Measurements from ENCODE around the gene MACROD2. TPM values are rescaled to one million over a fixed set of nuclear protein-coding genes. Genes with fewer than 3 reads are reported as not detected.

MACROD2 gene
- total and polyA plus RNA-seq, 2 of the 4 experiments (the other 2 are of a cell fraction) = not detected

GRCh38 chr20:14865731-14866130 lies 870.4 kb downstream of the MACROD2 start:
- no peak overlapping the region for H2AK5ac ChIP-seq (ENCODE audit: low read depth, low read length)
- intact Hi-C loops (cut with micrococcal nuclease) = no loop called here
- H4K91ac ChIP-seq (ENCODE audit: insufficient read depth, low read depth, low read length) = no peak overlapping the region
- in situ Hi-C loops (cut with MboI; ENCODE audit: low sequenced_read_pairs) = no loop called here
- no peak overlapping the region for H3K9ac ChIP-seq (ENCODE audit: low read depth, low read length)
- no peak overlapping the region for H3K4me2 ChIP-seq (ENCODE audit: low read depth, low read length)
- no peak overlapping the region for H3K14ac ChIP-seq (replicated peaks; ENCODE audit: low read depth, low read length)
- H3K27me3 ChIP-seq (ENCODE audit: control insufficient read depth, insufficient read depth, low read length) = no peaks in the 10 kb centered on the region
- CTCF ChIA-PET = no interaction called here
- no peak overlapping the region for H3K4me3 ChIP-seq (ENCODE audit: insufficient read depth, low read depth, low read length)
- H3K9me1 ChIP-seq (ENCODE audit: insufficient read depth, low read length) = no peaks in the 10 kb centered on the region
- no peak overlapping the region for H2BK15ac ChIP-seq (ENCODE audit: low read depth, low read length)
- H2AFZ ChIP-seq (replicated peaks; ENCODE audit: low read length, poor library complexity) = no peak overlapping the region
- no peaks in the 10 kb centered on the region for H3K4me1 ChIP-seq (ENCODE audit: control insufficient read depth, insufficient read depth, low read length)
- no peak overlapping the region for H2BK5ac ChIP-seq (ENCODE audit: low read depth, low read length, poor library complexity, severe bottlenecking)
- no peak overlapping the region for H4K8ac ChIP-seq (ENCODE audit: low read depth in 2 of 2, low read length in 2 of 2)
- H3K23ac ChIP-seq (ENCODE audit: low read depth, low read length) = no peak overlapping the region
- H2BK120ac ChIP-seq (ENCODE audit: low read depth, low read length) = no peak overlapping the region
- DNase-seq (no peak), ATAC-seq (ENCODE audit: low read depth) (no peak)
- H2BK20ac ChIP-seq (ENCODE audit: low read depth, low read length) = no peak overlapping the region
- no TSS peak for BruUV-seq (replicated peaks)
- no peak overlapping the region for H3K27ac ChIP-seq (ENCODE audit: insufficient read depth, low read length)
- no peaks in the 10 kb centered on the region for H3K9me3 ChIP-seq (ENCODE audit: control insufficient read depth, insufficient read depth, low read length)
- no peak overlapping the region for H3K56ac ChIP-seq (ENCODE audit: extremely low read depth, insufficient read depth, low read length)
- no peaks in the 10 kb centered on the region for H4K20me1 ChIP-seq (ENCODE audit: insufficient read depth, low read length)
- no peak overlapping the region for H3K18ac ChIP-seq (ENCODE audit: low read depth, low read length)
- no peaks in the 10 kb centered on the region for H3K79me1 ChIP-seq (ENCODE audit: low read depth in 1 of 2, low read length in 2 of 2)
- H3K4ac ChIP-seq (ENCODE audit: low read depth, low read length) = no peak overlapping the region
- H3K36me3 ChIP-seq (ENCODE audit: control insufficient read depth, insufficient read depth, low read length) = no peaks in the 10 kb centered on the region
- POLR2A ChIA-PET (ENCODE audit: unreplicated experiment) = no interaction called here
- no peak overlapping the region for H2AK9ac ChIP-seq (replicated peaks; ENCODE audit: low read depth, low read length, poor library complexity)
- TF ChIP-seq ELK1 (IDR thresholded peaks at IDR 0.05; ENCODE audit: borderline replicate concordance, low read depth, low read length) (no peak), CHD1 (IDR thresholded peaks at IDR 0.05; ENCODE audit: low read depth, low read length) (no peak), POLR2A (IDR thresholded peaks at IDR 0.05; ENCODE audit: low read depth, low read length) (no peak), RFX5 (IDR thresholded peaks at IDR 0.05; ENCODE audit: low read depth, low read length) (no peak), FOS (IDR thresholded peaks at IDR 0.05; ENCODE audit: low read depth, low read length) (no peak)
- dilution Hi-C loops (cut with HindIII; ENCODE audit: low sequenced_read_pairs, unreplicated experiment) = no loop called here
- no peak overlapping the region for H4K5ac ChIP-seq (ENCODE audit: low read depth, low read length)

All from IMR-90 (cell line).